ENCODE measurements around the gene DHX30. TPM values are rescaled to one million over a fixed set of nuclear protein-coding genes. Genes with fewer than 3 reads are reported as not detected.
"Not testable (repeated sequence)": the region's sequence is repeated elsewhere in the genome, so short reads cannot be mapped to it uniquely, and the experiment has no call there.

The DHX30 gene, protein sequence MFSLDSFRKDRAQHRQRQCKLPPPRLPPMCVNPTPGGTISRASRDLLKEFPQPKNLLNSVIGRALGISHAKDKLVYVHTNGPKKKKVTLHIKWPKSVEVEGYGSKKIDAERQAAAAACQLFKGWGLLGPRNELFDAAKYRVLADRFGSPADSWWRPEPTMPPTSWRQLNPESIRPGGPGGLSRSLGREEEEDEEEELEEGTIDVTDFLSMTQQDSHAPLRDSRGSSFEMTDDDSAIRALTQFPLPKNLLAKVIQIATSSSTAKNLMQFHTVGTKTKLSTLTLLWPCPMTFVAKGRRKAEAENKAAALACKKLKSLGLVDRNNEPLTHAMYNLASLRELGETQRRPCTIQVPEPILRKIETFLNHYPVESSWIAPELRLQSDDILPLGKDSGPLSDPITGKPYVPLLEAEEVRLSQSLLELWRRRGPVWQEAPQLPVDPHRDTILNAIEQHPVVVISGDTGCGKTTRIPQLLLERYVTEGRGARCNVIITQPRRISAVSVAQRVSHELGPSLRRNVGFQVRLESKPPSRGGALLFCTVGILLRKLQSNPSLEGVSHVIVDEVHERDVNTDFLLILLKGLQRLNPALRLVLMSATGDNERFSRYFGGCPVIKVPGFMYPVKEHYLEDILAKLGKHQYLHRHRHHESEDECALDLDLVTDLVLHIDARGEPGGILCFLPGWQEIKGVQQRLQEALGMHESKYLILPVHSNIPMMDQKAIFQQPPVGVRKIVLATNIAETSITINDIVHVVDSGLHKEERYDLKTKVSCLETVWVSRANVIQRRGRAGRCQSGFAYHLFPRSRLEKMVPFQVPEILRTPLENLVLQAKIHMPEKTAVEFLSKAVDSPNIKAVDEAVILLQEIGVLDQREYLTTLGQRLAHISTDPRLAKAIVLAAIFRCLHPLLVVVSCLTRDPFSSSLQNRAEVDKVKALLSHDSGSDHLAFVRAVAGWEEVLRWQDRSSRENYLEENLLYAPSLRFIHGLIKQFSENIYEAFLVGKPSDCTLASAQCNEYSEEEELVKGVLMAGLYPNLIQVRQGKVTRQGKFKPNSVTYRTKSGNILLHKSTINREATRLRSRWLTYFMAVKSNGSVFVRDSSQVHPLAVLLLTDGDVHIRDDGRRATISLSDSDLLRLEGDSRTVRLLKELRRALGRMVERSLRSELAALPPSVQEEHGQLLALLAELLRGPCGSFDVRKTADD
- 29.8 and 36.0 TPM in 2 replicates for total RNA-seq (2014; rRNA removed; shearing (Covaris generic))

DNA sequence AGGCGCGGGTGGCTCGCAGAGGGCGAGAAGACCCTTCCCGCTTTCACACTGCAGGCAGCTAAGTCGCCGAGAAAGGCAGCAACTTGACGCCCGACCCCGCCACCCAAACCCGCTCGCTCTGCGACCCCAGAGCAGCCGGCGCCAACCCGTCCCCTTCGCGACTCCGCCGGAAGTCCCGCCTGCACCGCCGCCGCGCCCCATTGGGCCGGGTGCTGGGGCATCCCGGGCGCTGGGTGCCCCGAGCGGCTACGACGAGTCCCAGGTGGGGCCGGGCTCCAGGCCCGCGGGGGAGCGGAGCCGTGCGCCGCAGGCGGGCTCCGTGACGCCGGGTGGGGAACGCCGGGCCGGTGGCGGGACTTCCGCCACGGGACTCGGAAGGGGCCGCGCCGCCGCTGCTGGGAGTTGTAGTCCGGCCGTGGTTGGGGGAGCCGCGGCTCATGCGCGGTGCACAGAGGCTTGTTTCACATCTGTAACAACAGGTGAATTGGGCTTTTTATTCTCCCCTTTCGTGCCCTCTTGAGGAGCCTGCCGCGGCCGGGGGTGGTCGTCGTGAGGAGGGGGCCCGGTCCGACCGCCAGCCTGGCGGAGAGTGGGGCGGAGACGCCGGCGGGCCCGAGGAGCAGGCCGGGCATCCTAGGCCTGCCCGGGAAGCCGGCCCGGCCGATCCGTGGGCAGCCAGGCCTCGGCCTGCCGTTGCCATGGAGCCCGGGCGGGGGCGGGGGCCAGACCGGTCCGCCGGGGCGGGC is at the start of gene DHX30:
TSS of gene DHX30 (plus strand) at position 405 of the 746 bp plus-strand sequence. CDS start 7,546 bp downstream, outside the sequence.
- peak; percentile 61 for DNase-seq (ENCODE audit: low spot score)

- no peak for DNase-seq (ENCODE audit: low spot score)
Measured at GRCh38 chr3:47758261-47759025, 44.5 kb upstream of the DHX30 start.

GRCh38 chr3:47760207-47760606 is 42.7 kb upstream of the DHX30 start:
- not testable (repeated sequence) for DNase-seq (ENCODE audit: low spot score)

DNA sequence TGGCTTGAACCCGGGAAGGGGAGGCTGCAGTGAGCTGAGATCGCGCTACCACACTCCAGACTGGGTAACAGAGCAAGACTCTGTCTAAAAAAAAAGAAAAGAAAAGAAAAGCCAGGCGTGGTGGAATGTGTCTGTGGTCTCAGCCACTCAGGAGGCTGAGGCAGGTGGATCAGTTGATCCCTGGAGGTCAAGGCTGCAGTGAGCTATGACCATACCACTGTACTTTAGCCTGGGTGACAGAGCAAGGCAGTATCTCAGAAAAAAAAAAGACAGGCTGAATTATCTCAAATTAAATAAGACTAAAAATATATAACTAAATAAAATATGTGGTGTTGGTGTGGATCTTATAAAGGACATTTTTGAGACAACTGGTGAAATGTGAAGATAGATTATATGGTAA is 41.9 kb upstream of the DHX30 start:
- DNase-seq (ENCODE audit: low spot score): no peak

GRCh38 chr3:47762233-47762632 is 40.7 kb upstream of the DHX30 start:
- DNase-seq (ENCODE audit: low spot score): no peak

DNA sequence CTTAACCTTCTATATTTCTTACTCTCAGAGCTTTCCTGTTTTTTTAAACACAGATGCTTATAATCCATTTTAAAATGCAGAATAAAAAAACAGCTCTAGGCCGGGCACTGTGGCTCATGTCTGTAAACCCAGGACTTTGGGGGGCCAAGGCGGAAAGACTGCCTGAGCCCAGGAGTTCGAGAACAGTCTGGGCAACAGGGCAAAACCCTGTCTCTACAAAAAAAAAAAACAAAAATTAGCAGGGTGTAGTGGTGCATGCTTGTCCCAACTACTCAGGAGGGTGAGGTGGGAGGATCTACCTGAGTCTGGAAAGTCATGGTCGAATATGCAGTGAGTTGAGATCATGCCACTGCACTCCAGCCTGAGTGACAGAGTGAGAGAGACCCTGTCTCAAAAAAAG is 36.8 kb upstream of the DHX30 start:
- no peak for DNase-seq (ENCODE audit: low spot score)

- DNase-seq (ENCODE audit: low spot score): no peak
Measured at GRCh38 chr3:47772047-47772446, 30.9 kb upstream of the DHX30 start.

DNA sequence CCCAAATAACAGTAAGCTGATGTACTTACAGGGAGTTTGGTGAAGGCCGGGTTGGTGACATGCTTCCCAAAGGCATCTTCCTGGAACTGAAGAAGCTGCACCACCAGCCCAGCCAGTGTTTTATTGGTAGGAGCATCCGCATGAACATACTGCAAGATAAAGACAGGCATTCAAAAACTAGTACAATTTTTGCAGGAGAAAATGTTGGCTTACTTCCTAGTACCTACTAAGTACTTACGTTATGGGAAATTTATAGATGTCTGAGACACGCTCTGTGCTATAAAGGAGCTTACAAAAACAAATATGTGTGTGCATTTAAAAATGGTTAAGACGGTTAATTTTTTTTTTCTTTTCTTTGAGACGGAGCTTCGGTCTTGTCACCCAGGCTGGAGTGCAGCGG is 30.1 kb upstream of the DHX30 start:
- DNase-seq (ENCODE audit: low spot score): no peak

GRCh38 chr3:47778746-47779145 is 24.2 kb upstream of the DHX30 start:
- DNase-seq (ENCODE audit: low spot score): no peak

GRCh38 chr3:47780741-47781684 is 21.9 kb upstream of the DHX30 start:
- DNase-seq (ENCODE audit: low spot score): no peak

DNA sequence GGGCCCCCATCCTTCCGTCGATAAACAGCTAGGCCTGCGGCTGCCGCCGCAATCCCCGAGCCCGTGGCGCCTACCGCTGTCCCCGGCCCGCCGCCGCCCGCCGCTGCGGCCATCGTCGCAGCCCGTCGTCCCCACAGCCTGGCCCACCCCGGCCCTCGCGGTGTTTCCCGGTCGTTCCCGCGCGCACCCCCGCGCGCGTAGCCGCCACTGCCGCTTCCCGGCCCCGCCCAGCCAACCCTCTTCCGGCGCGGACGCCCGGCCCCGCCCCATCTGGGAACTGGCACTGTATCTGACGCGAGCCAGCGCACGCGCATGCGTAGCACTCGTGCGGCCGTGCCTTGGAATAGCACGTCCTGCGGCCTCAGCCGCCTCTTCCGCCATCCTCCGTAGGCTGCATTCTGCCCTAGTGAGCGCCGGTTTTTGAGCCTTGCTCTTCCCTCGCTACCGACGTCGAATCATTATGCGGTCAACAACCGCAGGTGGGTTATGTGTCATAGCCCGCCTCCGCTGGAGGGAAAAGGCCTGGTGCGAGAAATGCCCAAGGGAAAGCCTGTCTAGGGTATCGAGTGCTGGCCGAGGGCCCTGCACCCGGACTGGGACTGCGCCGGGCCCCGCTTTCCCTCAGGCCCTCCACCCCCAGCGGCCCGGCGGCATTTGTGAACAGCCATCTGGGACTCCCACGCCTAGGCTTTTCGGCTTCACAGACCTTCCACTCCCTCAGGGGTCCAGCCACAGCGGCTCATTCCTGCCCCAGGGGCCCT is 21.1 kb upstream of the DHX30 start, which contains the start of gene SMARCC1:
TSS of gene SMARCC1 (minus strand) at position 209 of the 761 bp plus-strand sequence. CDS start at position 113, 96 bp downstream.
- peak; percentile 92 for DNase-seq (ENCODE audit: low spot score)

GRCh38 chr3:47782446-47783308 is 20.3 kb upstream of the DHX30 start:
- no peak for DNase-seq (ENCODE audit: low spot score)

GRCh38 chr3:47783673-47784072 is 19.3 kb upstream of the DHX30 start:
- DNase-seq (ENCODE audit: low spot score): no peak

- no peak for DNase-seq (ENCODE audit: low spot score)
Measured at GRCh38 chr3:47791193-47791855, 11.6 kb upstream of the DHX30 start.

GRCh38 chr3:47792699-47793098 is 10.2 kb upstream of the DHX30 start:
- DNase-seq (ENCODE audit: low spot score): no peak

- no peak for DNase-seq (ENCODE audit: low spot score)
Measured at GRCh38 chr3:47794544-47794943, 8.4 kb upstream of the DHX30 start.

GRCh38 chr3:47799733-47800132 is 3.2 kb upstream of the DHX30 start:
- peak; percentile 10 for DNase-seq (ENCODE audit: low spot score)

Data from H4 (cell line).